Neutrophil (primary cell): ENCODE measurements around the gene AKAP6.

ENCODE experiments used
- H3K27ac ChIP-seq: fragments of 200-600 bp; sonication (generic); 2 replicates; pipeline ENCODE4 v1.5.1; 2016; ENCODE audit warnings: mild to moderate bottlenecking, moderate library complexity
- H3K27me3 ChIP-seq: fragments of 200-600 bp; sonication (generic); 2 replicates; pipeline ENCODE4 v1.6.0; 2016; ENCODE audit warnings: mild to moderate bottlenecking
- H3K36me3 ChIP-seq: fragments of 200-600 bp; sonication (generic); 2 replicates; pipeline ENCODE4 v1.5.1; 2017
- H3K4me1 ChIP-seq, 2 experiments: fragments of 200-600 bp in 1 of 2; sonication (generic) in 1 of 2; 1 replicate in 1 of 2; 2 replicates in 1 of 2; pipeline versions ENCODE4 v1.5.1 to v1.6.1; 2013 to 2016; ENCODE audit warnings: low read depth in 1 of 2, low read length in 1 of 2, mild to moderate bottlenecking in 1 of 2, moderate library complexity in 1 of 2; ENCODE audit not compliant: control insufficient read depth in 1 of 2, insufficient read depth in 1 of 2
- H3K4me3 ChIP-seq, 2 experiments: fragments of 200-600 bp in 1 of 2; sonication (generic) in 1 of 2; 1 replicate in 1 of 2; 2 replicates in 1 of 2; pipeline ENCODE4 v1.5.1; 2013 to 2016; ENCODE audit warnings: low read depth in 1 of 2, low read length in 1 of 2, mild to moderate bottlenecking in 1 of 2, moderate library complexity in 1 of 2
- H3K9me3 ChIP-seq: fragments of 200-600 bp; sonication (generic); 2 replicates; pipeline ENCODE4 v1.5.1; 2016
- TF ChIP-seq, protein P1 (sequence below): fragments of 200-600 bp; sonication (generic); IDR thresholded peaks from 2 replicates; pipeline ENCODE4 v1.5.1; 2016; ENCODE audit warnings: antibody characterized with exemption

Gene AKAP6

DNA sequence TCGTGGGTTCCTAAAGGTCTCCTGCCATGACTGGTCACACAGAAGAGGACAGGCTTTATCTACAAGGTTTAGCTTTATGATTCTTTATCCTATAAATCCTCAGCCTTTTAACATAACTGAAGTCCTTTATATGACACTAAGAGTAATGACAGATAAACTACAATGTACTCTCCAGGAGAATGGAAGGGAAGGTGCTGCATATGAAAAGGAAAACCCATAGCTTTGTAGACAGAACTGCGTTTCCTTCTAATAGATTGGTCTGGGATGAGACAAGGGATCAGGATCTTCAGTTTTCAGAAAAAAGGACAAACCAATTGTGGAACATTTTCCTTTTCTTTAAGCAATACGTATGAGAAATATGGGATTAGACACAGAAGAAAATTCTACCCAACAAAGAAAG lies 408.5 kb downstream of the AKAP6 start:
- Histone ChIP-seq H3K4me1 (no peaks in the 10 kb centered on the region), H3K4me3 (no peak overlapping the region), H3K36me3 (no peaks in the 10 kb centered on the region), H3K27ac (no peak overlapping the region), H3K27me3 (no peaks in the 10 kb centered on the region), H3K9me3 (no peaks in the 10 kb centered on the region)
- TF ChIP-seq, protein P1, sequence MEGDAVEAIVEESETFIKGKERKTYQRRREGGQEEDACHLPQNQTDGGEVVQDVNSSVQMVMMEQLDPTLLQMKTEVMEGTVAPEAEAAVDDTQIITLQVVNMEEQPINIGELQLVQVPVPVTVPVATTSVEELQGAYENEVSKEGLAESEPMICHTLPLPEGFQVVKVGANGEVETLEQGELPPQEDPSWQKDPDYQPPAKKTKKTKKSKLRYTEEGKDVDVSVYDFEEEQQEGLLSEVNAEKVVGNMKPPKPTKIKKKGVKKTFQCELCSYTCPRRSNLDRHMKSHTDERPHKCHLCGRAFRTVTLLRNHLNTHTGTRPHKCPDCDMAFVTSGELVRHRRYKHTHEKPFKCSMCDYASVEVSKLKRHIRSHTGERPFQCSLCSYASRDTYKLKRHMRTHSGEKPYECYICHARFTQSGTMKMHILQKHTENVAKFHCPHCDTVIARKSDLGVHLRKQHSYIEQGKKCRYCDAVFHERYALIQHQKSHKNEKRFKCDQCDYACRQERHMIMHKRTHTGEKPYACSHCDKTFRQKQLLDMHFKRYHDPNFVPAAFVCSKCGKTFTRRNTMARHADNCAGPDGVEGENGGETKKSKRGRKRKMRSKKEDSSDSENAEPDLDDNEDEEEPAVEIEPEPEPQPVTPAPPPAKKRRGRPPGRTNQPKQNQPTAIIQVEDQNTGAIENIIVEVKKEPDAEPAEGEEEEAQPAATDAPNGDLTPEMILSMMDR, result no peak

DNA sequence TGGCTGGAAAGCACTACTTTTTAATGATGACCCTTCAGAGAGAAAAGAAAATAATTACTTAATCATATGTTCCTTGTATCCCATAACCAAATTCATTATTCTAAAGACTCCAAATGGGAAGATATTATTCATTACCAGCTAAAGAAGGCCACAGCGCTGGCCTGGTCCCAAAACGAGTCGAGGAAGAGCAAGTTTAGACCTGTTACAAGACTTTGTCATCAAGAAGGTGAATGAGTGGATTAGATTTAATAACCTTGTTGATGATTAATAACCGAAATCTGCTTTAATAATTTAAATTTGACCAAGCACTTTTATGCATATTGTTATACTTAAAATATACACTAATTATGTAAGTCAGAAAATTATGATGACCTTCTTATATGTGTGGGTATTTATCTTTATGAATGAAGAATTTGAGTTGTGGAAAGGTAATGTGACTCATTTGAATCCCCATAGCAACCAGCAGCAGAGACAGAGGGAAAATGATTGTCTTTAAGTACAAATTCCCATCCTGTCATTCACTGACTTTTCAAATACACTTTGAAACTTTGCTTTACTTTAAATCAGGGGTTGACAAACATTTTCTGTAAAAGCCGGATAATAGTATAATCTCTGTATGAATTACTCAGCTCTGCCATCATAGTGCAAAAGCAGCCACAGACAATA lies 409.2 kb downstream of the AKAP6 start:
- no peaks in the 10 kb centered on the region for H3K9me3 ChIP-seq
- H3K27me3 ChIP-seq, result no peaks in the 10 kb centered on the region
- TF ChIP-seq, protein P1, result no peak
- no peaks in the 10 kb centered on the region for H3K4me1 ChIP-seq
- H3K36me3 ChIP-seq, result no peaks in the 10 kb centered on the region
- no peak overlapping the region for H3K27ac ChIP-seq
- H3K4me3 ChIP-seq, result no peak overlapping the region

DNA sequence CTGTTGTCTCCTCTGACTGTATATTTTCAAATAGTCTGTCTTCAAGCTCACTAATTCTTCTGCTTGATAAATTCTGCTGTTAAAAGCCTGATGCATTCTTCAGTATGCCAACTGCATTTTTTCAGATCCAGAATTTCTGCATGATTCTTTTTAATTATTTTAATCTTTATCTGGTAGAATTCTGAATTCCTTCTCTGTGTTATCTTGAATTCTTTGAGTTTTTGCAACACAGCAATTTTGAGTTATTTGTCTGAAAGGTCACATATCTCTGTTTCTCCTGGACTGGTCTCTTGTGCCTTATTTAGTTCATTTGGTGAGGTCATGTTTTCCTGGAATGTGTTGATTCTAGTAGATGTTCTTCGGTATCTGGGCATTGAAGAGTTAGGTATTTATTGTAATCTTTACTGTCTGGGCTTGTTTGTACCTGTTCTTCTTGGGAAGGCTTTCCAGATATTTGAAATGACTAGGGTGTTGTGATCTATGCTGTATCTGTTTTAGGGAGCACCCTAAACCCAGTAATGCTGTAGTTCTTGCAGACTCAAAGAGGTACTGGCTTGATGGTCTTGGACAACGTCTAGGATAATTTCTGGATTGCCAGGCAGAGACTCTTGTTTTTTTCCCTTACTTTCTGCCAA lies 415.8 kb downstream of the AKAP6 start:
- Histone ChIP-seq H3K36me3 (no peaks in the 10 kb centered on the region), H3K4me1 (no peaks in the 10 kb centered on the region), H3K4me3 (no peak overlapping the region), H3K27ac (no peak overlapping the region), H3K27me3 (no peaks in the 10 kb centered on the region), H3K9me3 (no peaks in the 10 kb centered on the region)
- TF ChIP-seq, protein P1, result no peak

DNA sequence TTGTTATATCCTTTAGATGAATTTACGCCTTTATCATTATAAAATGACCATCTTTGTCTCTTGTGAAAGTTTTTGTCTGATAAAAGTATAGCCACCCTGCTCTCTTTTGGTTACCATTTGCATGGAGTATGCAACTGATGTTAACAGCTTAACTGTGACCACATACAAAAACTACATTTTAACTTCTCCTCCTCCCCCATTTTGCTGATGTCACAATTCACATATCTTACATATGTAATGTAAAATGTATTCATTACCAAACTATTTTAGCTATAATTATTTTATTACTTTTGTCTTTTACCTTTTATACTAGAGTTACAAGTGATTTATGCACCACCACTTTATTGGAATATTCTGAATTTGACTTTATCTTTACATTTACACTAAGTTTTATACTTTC lies 425.1 kb downstream of the AKAP6 start:
- Histone ChIP-seq H3K9me3 (peaks cover 5% of the 10 kb centered on the region), H3K36me3 (no peaks in the 10 kb centered on the region), H3K27ac (no peak overlapping the region), H3K4me1 (no peaks in the 10 kb centered on the region), H3K4me3 (no peak overlapping the region), H3K27me3 (no peaks in the 10 kb centered on the region)
- TF ChIP-seq, protein P1, result no peak

DNA sequence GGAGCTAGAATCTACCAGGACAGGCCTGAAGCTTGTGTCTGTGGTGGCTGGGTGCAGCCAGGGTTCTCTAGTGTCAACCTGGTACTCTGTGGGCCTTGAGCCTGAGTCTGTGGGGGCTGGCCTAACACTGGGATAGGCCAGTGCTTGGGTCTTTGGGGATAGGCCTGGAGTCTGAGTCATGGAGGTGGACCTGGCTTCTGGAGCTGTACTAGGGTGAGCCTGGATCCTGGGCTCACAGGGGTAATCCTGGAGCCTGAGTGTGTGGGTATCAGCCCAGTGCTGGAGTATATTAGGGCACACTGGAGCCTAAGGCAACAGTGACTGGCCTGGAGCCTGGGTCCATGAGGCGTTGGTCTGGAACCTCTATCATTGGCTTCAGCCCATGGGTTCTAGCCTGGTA lies 427.1 kb downstream of the AKAP6 start:
- Histone ChIP-seq H3K36me3 (no peaks in the 10 kb centered on the region), H3K4me1 (no peaks in the 10 kb centered on the region), H3K9me3 (peaks cover 5% of the 10 kb centered on the region), H3K27me3 (no peaks in the 10 kb centered on the region), H3K4me3 (no peak overlapping the region), H3K27ac (no peak overlapping the region)
- TF ChIP-seq, protein P1, result no peak
